ENCODE data around the gene ATP4A. TPM values are rescaled to one million over a fixed set of nuclear protein-coding genes. Genes with fewer than 3 reads are reported as not detected.

Gene ATP4A
- total RNA-seq, 1 experiment from 2014 or later = not detected

DNA sequence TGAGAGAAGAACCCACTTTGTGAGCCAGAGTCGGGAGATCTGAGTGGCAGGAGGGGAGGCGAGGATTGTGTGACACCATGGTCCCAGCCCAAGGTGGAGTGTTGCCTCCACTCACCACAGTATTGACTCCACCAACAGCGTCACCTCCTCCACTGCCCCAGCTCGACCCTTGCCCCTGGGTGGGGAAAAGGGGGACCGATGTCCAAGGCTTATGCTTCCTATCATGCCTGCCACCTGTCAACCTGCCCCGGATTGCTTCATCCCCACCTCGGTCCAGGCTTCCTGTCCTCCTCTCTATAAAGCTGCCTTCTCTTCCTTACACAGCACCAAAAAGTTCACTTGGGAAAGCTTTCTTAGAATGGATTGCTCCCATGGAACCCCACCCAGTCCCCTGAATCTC, 57.4 kb downstream of the ATP4A start:
- no peak overlapping the region for H3K4me3 Mint-ChIP-seq (ENCODE audit: unreplicated experiment)
- peaks cover 5% of the 10 kb centered on the region for H3K4me1 Mint-ChIP-seq (ENCODE audit: insufficient read depth, unreplicated experiment)
- intact Hi-C loops (cut with micrococcal nuclease) = no loop called here
- no peak for DNase-seq (ENCODE audit: unreplicated experiment)
- no TSS peak for BruUV-seq (replicated peaks)
- no peak overlapping the region for H3K27ac Mint-ChIP-seq (ENCODE audit: low read depth, unreplicated experiment)
- no peaks in the 10 kb centered on the region for H3K9me3 Mint-ChIP-seq (ENCODE audit: unreplicated experiment)
- peaks cover 24% of the 10 kb centered on the region for H3K36me3 Mint-ChIP-seq (ENCODE audit: insufficient read depth, unreplicated experiment)
- ChIA-PET POLR2A (no interaction called here), CTCF (interaction anchor here (0.7 to 8.6 kb wide), 7 partner anchors 11 to 486 kb away, joined by 3 to 108 read pairs (median 6); no protein-coding TSS in a partner anchor)
- TF ChIP-seq CTCF (IDR thresholded peaks at IDR 0.05; ENCODE audit: unreplicated experiment) = no peak
- H3K27me3 Mint-ChIP-seq (ENCODE audit: insufficient read depth, unreplicated experiment) = no peaks in the 10 kb centered on the region

DNA sequence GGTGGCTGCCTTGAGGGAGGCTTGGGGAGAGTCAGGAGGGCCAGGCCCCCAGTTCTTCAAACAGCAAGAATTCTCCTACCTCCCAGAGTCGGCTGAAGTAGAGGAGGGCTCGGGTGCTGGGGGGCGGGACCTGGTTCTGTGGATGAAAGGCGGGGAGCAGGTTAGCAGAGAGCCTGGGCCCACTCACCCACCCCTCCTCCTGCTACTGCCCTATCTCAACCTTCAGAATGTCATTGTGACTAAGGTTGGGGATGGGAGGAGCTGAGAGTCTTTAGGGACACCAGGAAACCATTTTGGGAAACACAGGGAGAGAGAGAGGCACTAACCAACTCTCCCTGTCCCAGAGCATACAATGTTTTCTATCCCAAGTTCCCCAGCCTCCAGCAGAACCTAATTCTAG, 60.7 kb downstream of the ATP4A start:
- no peak for DNase-seq (ENCODE audit: unreplicated experiment)
- peaks cover 24% of the 10 kb centered on the region for H3K36me3 Mint-ChIP-seq (ENCODE audit: insufficient read depth, unreplicated experiment)
- H3K27me3 Mint-ChIP-seq (ENCODE audit: insufficient read depth, unreplicated experiment) = no peaks in the 10 kb centered on the region
- H3K27ac Mint-ChIP-seq (ENCODE audit: low read depth, unreplicated experiment) = no peak overlapping the region
- ChIA-PET POLR2A (interaction anchor here (1.0 kb wide), 1 partner anchor 30 kb away, joined by 3 read pairs; no protein-coding TSS in a partner anchor), CTCF (interaction anchor here (0.9 to 8.6 kb wide), 5 partner anchors 8 to 249 kb away, joined by 3 to 108 read pairs (median 5); no protein-coding TSS in a partner anchor)
- BruUV-seq (replicated peaks) = no TSS peak
- H3K4me3 Mint-ChIP-seq (ENCODE audit: unreplicated experiment) = no peak overlapping the region
- intact Hi-C loops (cut with micrococcal nuclease) = no loop called here
- no peak for TF ChIP-seq CTCF (IDR thresholded peaks at IDR 0.05; ENCODE audit: unreplicated experiment)
- H3K9me3 Mint-ChIP-seq (ENCODE audit: unreplicated experiment) = no peaks in the 10 kb centered on the region
- no peaks in the 10 kb centered on the region for H3K4me1 Mint-ChIP-seq (ENCODE audit: insufficient read depth, unreplicated experiment)

DNA sequence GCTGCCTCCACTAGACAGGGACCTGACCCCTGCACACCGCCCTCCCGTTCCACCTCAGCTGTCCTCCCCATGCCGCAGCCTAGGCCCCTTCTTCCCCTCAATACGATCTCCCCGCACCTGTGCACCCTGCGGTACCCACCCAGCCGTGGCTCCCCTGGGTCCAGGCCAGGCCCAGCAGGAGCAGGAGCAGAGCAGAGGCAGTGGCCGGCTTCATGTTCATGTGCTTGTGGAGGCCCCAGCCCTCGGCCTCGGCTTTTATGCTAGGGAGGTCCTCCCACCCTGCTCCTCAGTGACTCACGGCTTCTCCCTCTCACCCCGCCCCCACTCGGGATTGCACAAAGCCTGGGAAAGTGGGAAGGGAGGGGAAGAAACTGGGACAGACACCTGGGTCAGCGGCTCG, 61.8 kb downstream of the ATP4A start:
- Mint-ChIP-seq H3K4me1 (ENCODE audit: insufficient read depth, unreplicated experiment) (no peaks in the 10 kb centered on the region), H3K4me3 (ENCODE audit: unreplicated experiment) (no peak overlapping the region), H3K27me3 (ENCODE audit: insufficient read depth, unreplicated experiment) (no peaks in the 10 kb centered on the region), H3K9me3 (ENCODE audit: unreplicated experiment) (no peaks in the 10 kb centered on the region), H3K36me3 (ENCODE audit: insufficient read depth, unreplicated experiment) (peaks cover 24% of the 10 kb centered on the region), H3K27ac (ENCODE audit: low read depth, unreplicated experiment) (no peak overlapping the region)
- POLR2A ChIA-PET = interaction anchor here (0.6 kb wide), 1 partner anchor 113 kb away, joined by 3 read pairs; no protein-coding TSS in a partner anchor
- intact Hi-C loops (cut with micrococcal nuclease) = no loop called here
- no TSS peak for BruUV-seq (replicated peaks)
- DNase-seq (ENCODE audit: unreplicated experiment) = peak; percentile 69
- TF ChIP-seq CTCF (IDR thresholded peaks at IDR 0.05; ENCODE audit: unreplicated experiment) = no peak
- CTCF ChIA-PET = interaction anchor here (1.3 to 1.7 kb wide), 2 partner anchors 9 to 149 kb away, joined by 5 read pairs; no protein-coding TSS in a partner anchor

- no peak for TF ChIP-seq CTCF (IDR thresholded peaks at IDR 0.05; ENCODE audit: unreplicated experiment)
- Mint-ChIP-seq H3K4me1 (ENCODE audit: insufficient read depth, unreplicated experiment) (no peaks in the 10 kb centered on the region), H3K36me3 (ENCODE audit: insufficient read depth, unreplicated experiment) (peaks cover 18% of the 10 kb centered on the region), H3K27me3 (ENCODE audit: insufficient read depth, unreplicated experiment) (no peaks in the 10 kb centered on the region), H3K4me3 (ENCODE audit: unreplicated experiment) (no peak overlapping the region), H3K27ac (ENCODE audit: low read depth, unreplicated experiment) (no peak overlapping the region), H3K9me3 (ENCODE audit: unreplicated experiment) (no peaks in the 10 kb centered on the region)
- no peak for DNase-seq (ENCODE audit: unreplicated experiment)
- intact Hi-C loops (cut with micrococcal nuclease) = no loop called here
- BruUV-seq (replicated peaks) = no TSS peak
- CTCF ChIA-PET = interaction anchor here (0.8 kb wide), 1 partner anchor 10 kb away, joined by 4 read pairs; no protein-coding TSS in a partner anchor
- POLR2A ChIA-PET = interaction anchor here (0.7 kb wide), 1 partner anchor 1763 kb away, joined by 3 read pairs; no protein-coding TSS in a partner anchor
Observed at GRCh38 chr19:35500611-35501010, 62.8 kb downstream of the ATP4A start.

Other genes starting within 250 kb of the ATP4A start
- gene CD22, start 234.5 kb downstream of the ATP4A start, total RNA-seq (2022) = 0.56 and 1.7 TPM in 2 replicates
- not detected in 2 replicates for gene FFAR1, start 215.8 kb downstream of the ATP4A start, total RNA-seq (2022)
- gene FFAR3, start 205.2 kb downstream of the ATP4A start, total RNA-seq (2022) = not detected in 2 replicates
- gene GPR42, start 192.6 kb downstream of the ATP4A start, total RNA-seq (2022) = not detected in 2 replicates
- not detected in 2 replicates for gene FFAR2, start 115.4 kb downstream of the ATP4A start, total RNA-seq (2022)
- gene KRTDAP, start 73.2 kb downstream of the ATP4A start, total RNA-seq (2022) = not detected in 2 replicates
- 86.2 and 90.7 TPM in 2 replicates for gene DMKN, start 50.0 kb downstream of the ATP4A start, total RNA-seq (2022)
- gene SBSN, start 35.3 kb downstream of the ATP4A start, total RNA-seq (2022) = 0.61 TPM in 1 of 2 replicates, not detected in the other
- gene GAPDHS, start 30.2 kb downstream of the ATP4A start, total RNA-seq (2022) = not detected in 2 replicates
- gene TMEM147, start 18.0 kb downstream of the ATP4A start, total RNA-seq (2022) = 110 and 123 TPM in 2 replicates
- not detected in 2 replicates for gene PMIS2, start 22.5 kb upstream of the ATP4A start, total RNA-seq (2022)
- gene HAUS5, start 49.1 kb upstream of the ATP4A start, total RNA-seq (2022) = 6.3 and 10.6 TPM in 2 replicates
- gene RBM42, start 65.4 kb upstream of the ATP4A start, total RNA-seq (2022) = 84.2 and 87.7 TPM in 2 replicates
- gene ETV2, start 78.1 kb upstream of the ATP4A start, total RNA-seq (2022) = 0.44 and 1.0 TPM in 2 replicates
- gene COX6B1, start 84.7 kb upstream of the ATP4A start, total RNA-seq (2022) = 213 and 265 TPM in 2 replicates
- gene UPK1A, start 102.9 kb upstream of the ATP4A start, total RNA-seq (2022) = not detected in 2 replicates
- not detected in 2 replicates for gene ZBTB32, start 140.9 kb upstream of the ATP4A start, total RNA-seq (2022)
- gene KMT2B, start 154.3 kb upstream of the ATP4A start, total RNA-seq (2022) = 36.0 TPM in 2 replicates
- gene IGFLR1, start 178.8 kb upstream of the ATP4A start, total RNA-seq (2022) = 3.6 and 4.2 TPM in 2 replicates
- gene U2AF1L4, start 181.8 kb upstream of the ATP4A start, total RNA-seq (2022) = 32.0 and 37.5 TPM in 2 replicates
- 65.0 and 86.9 TPM in 2 replicates for gene PSENEN, start 182.0 kb upstream of the ATP4A start, total RNA-seq (2022)
- 19.6 and 24.6 TPM in 2 replicates for gene LIN37, start 184.9 kb upstream of the ATP4A start, total RNA-seq (2022)
- gene HSPB6, start 193.4 kb upstream of the ATP4A start, total RNA-seq (2022) = 0.21 TPM in 1 of 2 replicates, not detected in the other
- 33.8 and 37.3 TPM in 2 replicates for gene PROSER3, start 194.5 kb upstream of the ATP4A start, total RNA-seq (2022)
- gene ARHGAP33, start 211.9 kb upstream of the ATP4A start, total RNA-seq (2022) = 5.4 and 5.6 TPM in 2 replicates
- gene PRODH2, start 249.2 kb upstream of the ATP4A start, total RNA-seq (2022) = not detected in 2 replicates